K562 (cell line): ENCODE data around the gene GNS. TPM values are rescaled to one million over a fixed set of nuclear protein-coding genes. Genes with fewer than 3 reads are reported as not detected.
A peak's percentile ranks its signal among the peaks of the same experiment; 100 is the strongest.

Experiments used
- ARID1B ChIP-seq: fragments of 450-650 bp; IDR thresholded peaks from 2 replicates; pipeline ENCODE4 v1.6.1; 2016; ENCODE audit warnings: antibody characterized with exemption, mild to moderate bottlenecking, inconsistent platforms
- CBFA2T2 ChIP-seq: fragments of 450-650 bp; conservative IDR thresholded peaks from 2 replicates; pipeline ENCODE4 v1.6.1; 2017; ENCODE audit warnings: mild to moderate bottlenecking
- CCAR2 ChIP-seq: fragments of 200-400 bp; formaldehyde crosslinking; IDR thresholded peaks from 2 replicates; pipeline ENCODE4 v1.6.1; 2017; ENCODE audit warnings: mild to moderate bottlenecking, low read depth, low read length
- CEBPG ChIP-seq, 3 experiments: fragments of 200-800 bp in 1 of 3; sonication (Bioruptor generic) in 1 of 3; sonication (generic) in 1 of 3; formaldehyde crosslinking in 1 of 3; IDR thresholded peaks in 2 of 3; conservative IDR thresholded peaks in 1 of 3; 2 replicates each; pipeline versions ENCODE4 v1.6.1 to v1.8.0; 2016 to 2022; ENCODE audit warnings: missing compliant biosample characterization in 2 of 3, missing genetic modification characterization in 2 of 3, mild to moderate bottlenecking in 1 of 3, missing genetic modification reagents in 1 of 3
- CTCF ChIP-seq, 3 experiments: IDR thresholded peaks in 2 of 3; conservative IDR thresholded peaks in 1 of 3; 2 replicates each; pipeline ENCODE4 v1.5.1; 2011 to 2012; ENCODE audit warnings: low read length in 3 of 3, mild to moderate bottlenecking in 3 of 3, control low read depth in 2 of 3, improper control_type of control experiment in 1 of 3, inconsistent platforms in 1 of 3, low read depth in 1 of 3, mixed read lengths in 1 of 3, moderate library complexity in 1 of 3; ENCODE audit not compliant: insufficient read depth in 2 of 3
- HDAC1 ChIP-seq, 2 experiments: fragments of 450-650 bp; IDR thresholded peaks; 2 replicates each; pipeline ENCODE4 v1.6.1; 2016 to 2017; ENCODE audit warnings: inconsistent platforms in 1 of 2, mild to moderate bottlenecking in 1 of 2, moderate library complexity in 1 of 2
- HDAC2 ChIP-seq: fragments of 450-650 bp; IDR thresholded peaks from 2 replicates; pipeline ENCODE4 v1.6.1; 2016; ENCODE audit warnings: mild to moderate bottlenecking
- KDM1A ChIP-seq, 2 experiments: fragments of 450-650 bp; IDR thresholded peaks; 2 replicates each; pipeline ENCODE4 v1.6.1; 2016; ENCODE audit warnings: mild to moderate bottlenecking in 2 of 2
- PML ChIP-seq: IDR thresholded peaks from 2 replicates; pipeline ENCODE4 v1.6.1; 2012; ENCODE audit warnings: low read length, inconsistent platforms
- RAD21 ChIP-seq, 2 experiments: fragments of 250-450 bp in 1 of 2; fragments of 450-650 bp in 1 of 2; sonication (Bioruptor Pico) in 1 of 2; formaldehyde crosslinking in 1 of 2; IDR thresholded peaks in 1 of 2; conservative IDR thresholded peaks in 1 of 2; 2 replicates each; pipeline versions ENCODE4 v1.4.0 to v1.8.0; 2020 to 2022; ENCODE audit warnings: mild to moderate bottlenecking in 2 of 2, moderate library complexity in 1 of 2
- SMARCA4 ChIP-seq: fragments of 450-650 bp; IDR thresholded peaks from 2 replicates; pipeline ENCODE4 v1.6.1; 2016
- SMARCE1 ChIP-seq: fragments of 450-650 bp; IDR thresholded peaks from 2 replicates; pipeline ENCODE4 v1.7.1; 2016; ENCODE audit warnings: mild to moderate bottlenecking
- SMC3 ChIP-seq: conservative IDR thresholded peaks from 2 replicates; pipeline ENCODE4 v1.6.1; 2011; ENCODE audit warnings: low read depth, low read length, improper control_type of control experiment; ENCODE audit not compliant: insufficient read depth
- SOX6 ChIP-seq: fragments of 450-650 bp; IDR thresholded peaks from 2 replicates; pipeline ENCODE4 v1.6.1; 2014; ENCODE audit warnings: mild to moderate bottlenecking
- TAL1 ChIP-seq: fragments of 450-650 bp; IDR thresholded peaks from 2 replicates; pipeline ENCODE4 v1.6.1; 2016; ENCODE audit warnings: mild to moderate bottlenecking
- TCF3 ChIP-seq: sonication (generic); formaldehyde crosslinking; IDR thresholded peaks from 2 replicates; pipeline ENCODE4 v1.4.0; 2020; ENCODE audit warnings: mild to moderate bottlenecking, missing genetic modification reagents
- U2AF1 ChIP-seq: fragments of 200-400 bp; formaldehyde crosslinking; optimal IDR thresholded peaks from 2 replicates; pipeline ENCODE3; 2017; ENCODE audit warnings: mild to moderate bottlenecking, low read depth, low read length, moderate library complexity
- ZBTB2 ChIP-seq: fragments of 450-650 bp; IDR thresholded peaks from 2 replicates; pipeline ENCODE4 v1.6.1; 2016; ENCODE audit warnings: antibody characterized with exemption
- ZNF133 ChIP-seq: fragments of 250-450 bp; sonication (Bioruptor Pico); IDR thresholded peaks from 2 replicates; pipeline ENCODE4 v1.4.0; 2020; ENCODE audit warnings: mild to moderate bottlenecking
- ZNF324 ChIP-seq: fragments of 250-450 bp; sonication (Bioruptor Pico); IDR thresholded peaks from 2 replicates; pipeline ENCODE4 v1.4.0; 2020; ENCODE audit warnings: mild to moderate bottlenecking
- ZNF79 ChIP-seq: fragments of 250-450 bp; sonication (Bioruptor Pico); IDR thresholded peaks from 2 replicates; pipeline ENCODE4 v1.4.0; 2020; ENCODE audit warnings: low read depth, mild to moderate bottlenecking, moderate library complexity
- polyA plus RNA-seq, 8 experiments: library from polyadenylated mRNA; depleted of rRNA in 4 of 8; stranded (reverse) in 5 of 8; unstranded in 3 of 8; fragments of >200 nt; fragmentation: Nextera tagmentation in 2 of 8; fragmentation: Illumina TruSeq in 1 of 8; extraction: Ambion mirVana in 2 of 8; extraction: Trizol in 1 of 8; gene quantifications; 2 replicates each; pipeline versions ENCODE4 v1.2.1 to v1.2.3, GENCODE V29; 2011 to 2014; ENCODE audit warnings: inconsistent platforms in 1 of 8, missing spikeins in 1 of 8
- total RNA-seq, 7 experiments: library from RNA; depleted of rRNA in 6 of 7; stranded (reverse); fragments of >200 nt in 6 of 7; fragmentation: Illumina TruSeq in 2 of 7; extraction: Trizol in 2 of 7; gene quantifications; 2 replicates each; pipeline versions ENCODE4 v1.2.1 to v1.2.3, GENCODE V29; 2011 to 2021; ENCODE audit warnings: low replicate concordance in 1 of 7

Gene GNS
- total and polyA plus RNA-seq, 9 of the 15 experiments (the other 6 are each of a cell fraction or from before 2014, with no cell fraction given), result 4.6 to 30.3 (median 18.9) TPM

DNA sequence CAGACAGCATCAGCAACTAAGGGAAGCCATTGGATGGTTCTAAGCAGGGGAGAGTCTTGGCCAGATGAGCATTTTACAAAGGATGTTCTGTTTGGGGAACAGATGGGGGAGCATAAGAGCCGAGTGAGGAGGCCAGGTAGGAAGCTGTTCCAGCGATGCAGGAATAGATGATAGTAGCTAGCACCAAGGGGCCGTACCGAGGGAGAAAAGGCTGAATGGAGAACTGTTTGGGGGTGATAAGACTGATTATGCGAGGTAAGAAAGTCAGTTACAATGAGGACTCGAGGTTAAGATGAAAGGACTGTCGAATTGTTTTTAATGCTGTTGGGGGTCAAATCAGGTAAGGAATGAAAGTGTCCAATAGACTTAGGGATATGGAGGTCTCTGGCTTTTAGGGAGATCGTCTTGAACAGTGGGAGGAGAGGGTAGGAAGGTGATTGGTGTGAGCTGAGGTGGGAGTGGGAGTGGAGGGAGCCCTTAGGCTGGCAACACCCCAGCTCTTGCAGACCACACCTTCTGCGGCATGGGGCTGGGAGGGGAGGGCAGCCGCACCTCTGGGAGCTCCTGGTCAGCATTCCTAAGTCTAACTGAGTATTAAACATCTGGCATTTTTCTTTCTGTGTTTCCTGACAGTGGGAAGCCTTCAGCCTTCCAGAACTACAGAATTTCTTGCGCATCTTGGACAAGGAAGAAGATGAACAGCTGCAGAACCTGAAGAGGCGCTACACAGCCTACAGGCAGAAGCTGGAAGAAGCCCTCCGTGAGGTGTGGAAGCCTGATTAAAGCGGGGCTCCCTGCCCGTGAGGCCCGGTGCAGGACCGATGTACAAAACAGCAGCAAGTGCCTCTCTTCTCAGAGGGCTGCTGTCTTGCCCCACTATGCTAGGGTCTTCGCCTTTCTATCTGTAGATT, 64.8 kb downstream of the GNS start (continued):
- TF ChIP-seq ZBTB2 (0 out of 2 replicates have a peak, but pooled peaks have one; percentile 47), PML (no peak), ZNF133 (no peak), SMARCE1 (0 out of 2 replicates have a peak, but pooled peaks have one; percentile 23), RAD21 (CRISPR knock-in tag; conservative IDR thresholded peaks at IDR 0.05 in 1 of 2, IDR thresholded peaks at IDR 0.05 in 1 of 2) (peak in 1 of 2 experiments; percentile 43; a peak in 2 of 4 replicates), SOX6 (0 out of 2 replicates have a peak, but pooled peaks have one; percentile 15), CBFA2T2 (peak; percentile 28; the same call in 1 of the 2 replicates), SMC3 (0 out of 2 replicates have a peak, but pooled peaks have one; percentile 8), U2AF1 (no peak), HDAC1 (IDR thresholded peaks at IDR 0.05) (peak in 1 of 2 experiments; percentile 31; a peak in 1 of 4 replicates), CEBPG (CRISPR knock-in tag; IDR thresholded peaks at IDR 0.05) (no peak), CEBPG (tag; conservative IDR thresholded peaks at IDR 0.05 in 1 of 2, IDR thresholded peaks at IDR 0.05 in 1 of 2) (no peak), ZNF324 (CRISPR knock-in tag) (no peak), HDAC2 (no peak), ARID1B (peak; percentile 70), TCF3 (CRISPR knock-in tag) (peak; percentile 40), ZNF79 (CRISPR knock-in tag) (no peak), TAL1 (peak; percentile 40; the same call in 1 of the 2 replicates), CCAR2 (no peak), CTCF (IDR thresholded peaks at IDR 0.05 in 2 of 3, conservative IDR thresholded peaks at IDR 0.05 in 1 of 3; ENCODE audit: insufficient read depth in 2 of 3, low read depth in 1 of 3, low read length in 3 of 3) (peak; percentile 3 to 28 (median 19); a peak in 2 of 6 replicates), SMARCA4 (0 out of 2 replicates have a peak, but pooled peaks have one; percentile 34), KDM1A (IDR thresholded peaks at IDR 0.05) (peak in 1 of 2 experiments; percentile 28; a peak in 1 of 4 replicates)
